NCI-H146 treated with DMSO at 0.1 percent for 48 hours (cell line): ENCODE data around the gene PRPF39.
"Not testable (repeated sequence)": the region's sequence is repeated elsewhere in the genome, so short reads cannot be mapped to it uniquely, and the experiment has no call there.

Source experiments
- DNase-seq: peaks from one replicate; lab custom pipeline; 2025; ENCODE audit not compliant: unreplicated experiment; lab: John Stamatoyannopoulos, UW

The PRPF39 gene

GRCh38 chr14:45083976-45084722 lies at the start of gene PRPF39:
Gene PRPF39 (plus strand): TSS chr14:45084116. CDS start chr14:45095240, 11,124 bp downstream.
- DNase-seq, result peak; percentile 82

GRCh38 chr14:45034730-45035129 lies 49.2 kb upstream of the PRPF39 start:
- no peak for DNase-seq

- DNase-seq, result no peak
Measured at GRCh38 chr14:45038256-45038655, 45.7 kb upstream of the PRPF39 start.

- DNase-seq, result no peak
Measured at GRCh38 chr14:45038865-45039264, 45.1 kb upstream of the PRPF39 start.

GRCh38 chr14:45039390-45039789 lies 44.5 kb upstream of the PRPF39 start:
- no peak for DNase-seq

- no peak for DNase-seq
Measured at GRCh38 chr14:45041641-45042040, 42.3 kb upstream of the PRPF39 start.

- no peak for DNase-seq
Measured at GRCh38 chr14:45044638-45045037, 39.3 kb upstream of the PRPF39 start.

- DNase-seq, result no peak
Measured at GRCh38 chr14:45048385-45048784, 35.5 kb upstream of the PRPF39 start.

GRCh38 chr14:45051180-45051579 lies 32.7 kb upstream of the PRPF39 start:
- no peak for DNase-seq

- DNase-seq, result no peak
Measured at GRCh38 chr14:45051896-45052295, 32.0 kb upstream of the PRPF39 start.

GRCh38 chr14:45057349-45057748 lies 26.6 kb upstream of the PRPF39 start:
- no peak for DNase-seq

GRCh38 chr14:45057881-45058364 lies 26.0 kb upstream of the PRPF39 start:
- no peak for DNase-seq

GRCh38 chr14:45060551-45060950 lies 23.4 kb upstream of the PRPF39 start:
- DNase-seq, result no peak

- DNase-seq, result no peak
Measured at GRCh38 chr14:45065540-45065939, 18.4 kb upstream of the PRPF39 start.

- DNase-seq, result no peak
Measured at GRCh38 chr14:45065956-45066355, 18.0 kb upstream of the PRPF39 start.

GRCh38 chr14:45066667-45067066 lies 17.2 kb upstream of the PRPF39 start:
- DNase-seq, result no peak

GRCh38 chr14:45068396-45068795 lies 15.5 kb upstream of the PRPF39 start:
- no peak for DNase-seq

GRCh38 chr14:45070215-45070614 lies 13.7 kb upstream of the PRPF39 start:
- DNase-seq, result no peak

GRCh38 chr14:45072126-45072525 lies 11.8 kb upstream of the PRPF39 start:
- no peak for DNase-seq

- no peak for DNase-seq
Measured at GRCh38 chr14:45073231-45073879, 10.6 kb upstream of the PRPF39 start.

- no peak for DNase-seq
Measured at GRCh38 chr14:45078323-45078722, 5.6 kb upstream of the PRPF39 start.

- DNase-seq, result not testable (repeated sequence)
Measured at GRCh38 chr14:45080416-45080968, 3.4 kb upstream of the PRPF39 start.
